ENCODE measurements around the gene ABHD2.
A peak's percentile ranks its signal among the peaks of the same experiment; 100 is the strongest.

The ABHD2 gene

DNA sequence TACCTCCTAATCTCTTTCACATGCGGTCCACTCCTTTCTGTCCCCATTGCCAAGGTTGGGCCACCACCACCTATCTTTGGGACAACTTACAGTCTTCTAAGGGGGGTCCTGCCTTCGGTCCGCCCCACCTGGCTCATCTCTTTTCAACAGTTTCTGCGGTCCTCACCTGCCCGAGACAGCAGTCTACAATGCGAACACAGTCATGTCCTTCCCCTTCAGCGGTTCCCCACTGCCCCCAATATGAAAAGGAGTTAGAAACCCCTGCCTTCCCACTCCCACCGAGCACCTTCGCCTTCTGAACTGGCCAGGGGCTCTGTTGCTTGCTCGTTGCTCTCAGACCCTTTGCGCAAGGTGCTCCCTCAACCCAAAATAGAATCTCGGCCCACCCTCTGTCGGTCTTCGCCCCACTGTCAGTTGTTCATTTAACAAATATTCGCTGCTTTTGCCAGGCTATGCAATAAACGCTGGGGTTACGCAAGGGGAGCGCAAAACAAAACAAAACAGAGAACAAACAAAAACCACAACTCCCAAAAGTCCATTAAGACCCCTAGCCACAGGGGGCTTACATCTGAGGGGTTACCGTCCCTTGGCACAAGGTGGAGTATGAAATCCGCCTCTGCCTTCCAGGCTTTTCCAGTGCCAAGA is 154.9 kb downstream of the ABHD2 start:
- peak overlapping the region; percentile 85 for H3K4me3 ChIP-seq (ENCODE audit: low read depth, low read length)
- no peaks in the 10 kb centered on the region for H3K27me3 ChIP-seq (ENCODE audit: control insufficient read depth, insufficient read depth, low read length)
- no peaks in the 10 kb centered on the region for H3K9me3 ChIP-seq (ENCODE audit: control insufficient read depth, low read length)
- no peaks in the 10 kb centered on the region for H3K36me3 ChIP-seq (ENCODE audit: control insufficient read depth, insufficient read depth, low read length)
- TF ChIP-seq, protein P1, sequence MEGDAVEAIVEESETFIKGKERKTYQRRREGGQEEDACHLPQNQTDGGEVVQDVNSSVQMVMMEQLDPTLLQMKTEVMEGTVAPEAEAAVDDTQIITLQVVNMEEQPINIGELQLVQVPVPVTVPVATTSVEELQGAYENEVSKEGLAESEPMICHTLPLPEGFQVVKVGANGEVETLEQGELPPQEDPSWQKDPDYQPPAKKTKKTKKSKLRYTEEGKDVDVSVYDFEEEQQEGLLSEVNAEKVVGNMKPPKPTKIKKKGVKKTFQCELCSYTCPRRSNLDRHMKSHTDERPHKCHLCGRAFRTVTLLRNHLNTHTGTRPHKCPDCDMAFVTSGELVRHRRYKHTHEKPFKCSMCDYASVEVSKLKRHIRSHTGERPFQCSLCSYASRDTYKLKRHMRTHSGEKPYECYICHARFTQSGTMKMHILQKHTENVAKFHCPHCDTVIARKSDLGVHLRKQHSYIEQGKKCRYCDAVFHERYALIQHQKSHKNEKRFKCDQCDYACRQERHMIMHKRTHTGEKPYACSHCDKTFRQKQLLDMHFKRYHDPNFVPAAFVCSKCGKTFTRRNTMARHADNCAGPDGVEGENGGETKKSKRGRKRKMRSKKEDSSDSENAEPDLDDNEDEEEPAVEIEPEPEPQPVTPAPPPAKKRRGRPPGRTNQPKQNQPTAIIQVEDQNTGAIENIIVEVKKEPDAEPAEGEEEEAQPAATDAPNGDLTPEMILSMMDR (IDR thresholded peaks at IDR 0.05) = no peak
- peak overlapping the region; percentile 96 for H3K4me2 ChIP-seq (ENCODE audit: low read length)
- peak overlapping the region; percentile 30 for H3K27ac ChIP-seq
- no peak overlapping the region for H3K9ac ChIP-seq
- no peaks in the 10 kb centered on the region for H3K79me2 ChIP-seq
- H2AFZ ChIP-seq = peak overlapping the region; percentile 90
- H3K4me1 ChIP-seq = peaks cover 4% of the 10 kb centered on the region

DNA sequence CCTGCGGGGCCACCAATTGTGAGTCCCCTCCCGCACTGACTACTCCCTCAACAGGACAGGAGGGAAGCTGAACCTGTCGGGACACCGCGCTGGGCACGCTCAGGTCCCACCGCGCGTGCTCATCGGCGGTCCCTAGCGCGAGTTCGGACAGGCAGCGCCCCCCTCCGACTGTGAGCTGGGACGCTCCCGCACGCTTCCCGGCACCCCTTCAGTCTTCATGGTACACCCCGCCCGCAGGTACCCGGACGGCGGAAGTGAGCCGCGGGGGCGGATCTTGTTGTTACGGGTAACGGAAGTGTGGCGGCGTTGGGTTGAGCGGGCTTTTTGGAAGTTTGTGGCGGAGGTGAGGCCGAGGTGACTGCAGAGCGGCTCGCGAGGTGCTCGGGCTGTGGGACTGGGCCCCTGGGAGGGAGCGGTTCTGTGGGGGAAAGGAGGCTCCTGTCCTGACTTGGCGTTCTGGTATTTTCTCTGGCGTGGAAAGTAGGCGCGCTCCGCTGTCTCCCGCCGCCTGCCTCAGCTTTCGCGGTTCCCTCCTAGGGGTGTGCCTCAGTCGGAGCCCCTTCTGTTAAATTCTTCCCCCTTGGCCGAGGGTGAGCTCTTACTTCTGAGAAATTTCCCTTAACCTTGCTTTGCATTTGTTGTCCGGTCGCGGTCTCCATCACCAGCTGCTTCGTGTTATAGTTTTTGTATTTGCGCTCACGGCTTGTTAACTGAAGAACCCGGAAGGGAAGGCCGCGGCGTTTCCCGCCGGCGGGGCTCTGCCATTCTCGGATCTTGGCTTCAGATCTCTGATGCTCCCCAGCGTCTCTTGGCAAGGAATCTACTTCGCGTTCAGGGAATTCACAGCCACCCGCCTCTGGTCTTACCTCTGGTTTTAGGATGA is 155.7 kb downstream of the ABHD2 start, which contains the start of gene FANCI:
Gene FANCI (plus strand): TSS at position 289 of the 883 bp plus-strand sequence. CDS start 3,669 bp downstream, outside the sequence.
- Histone ChIP-seq H3K4me2 (ENCODE audit: low read length) (peak within 1 kb of the TSS; percentile 96), H3K4me3 (ENCODE audit: low read depth, low read length) (peak within 1 kb of the TSS; percentile 85), H3K27ac (peak within 1 kb of the TSS; percentile 30)

DNA sequence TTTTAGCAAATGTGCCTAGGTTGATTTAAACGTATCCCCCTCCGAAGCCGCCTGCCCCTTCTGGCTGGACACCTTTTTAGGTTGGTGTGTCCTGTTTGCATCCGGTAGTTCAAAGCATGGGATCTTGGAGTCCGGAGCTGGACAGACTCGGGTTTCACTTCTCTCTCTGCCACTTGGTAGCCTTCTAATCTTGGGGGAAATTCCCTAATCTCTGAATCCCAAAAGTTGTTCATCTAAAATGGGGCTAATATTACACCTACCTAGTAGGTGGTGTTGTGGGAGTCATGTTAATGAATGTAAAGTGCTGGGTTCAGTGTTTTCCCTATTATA is 156.3 kb downstream of the ABHD2 start:
- no peaks in the 10 kb centered on the region for H3K27me3 ChIP-seq (ENCODE audit: control insufficient read depth, insufficient read depth, low read length)
- peak overlapping the region; percentile 85 for H3K4me3 ChIP-seq (ENCODE audit: low read depth, low read length)
- no peaks in the 10 kb centered on the region for H3K79me2 ChIP-seq
- peak overlapping the region; percentile 90 for H2AFZ ChIP-seq
- peaks cover 4% of the 10 kb centered on the region for H3K4me1 ChIP-seq
- H3K9me3 ChIP-seq (ENCODE audit: control insufficient read depth, low read length) = no peaks in the 10 kb centered on the region
- no peak overlapping the region for H3K27ac ChIP-seq
- H3K9ac ChIP-seq = no peak overlapping the region
- no peaks in the 10 kb centered on the region for H3K36me3 ChIP-seq (ENCODE audit: control insufficient read depth, insufficient read depth, low read length)
- TF ChIP-seq, protein P1 (IDR thresholded peaks at IDR 0.05) = no peak
- H3K4me2 ChIP-seq (ENCODE audit: low read length) = peak overlapping the region; percentile 96

More for the DNA sequence above, 155.7 kb downstream of the ABHD2 start, which contains the start of gene FANCI:
- no peaks in the 10 kb centered on the region for H3K27me3 ChIP-seq (ENCODE audit: control insufficient read depth, insufficient read depth, low read length)
- no peaks in the 10 kb centered on the region for H3K79me2 ChIP-seq
- no peaks in the 10 kb centered on the region for H3K36me3 ChIP-seq (ENCODE audit: control insufficient read depth, insufficient read depth, low read length)
- H3K9me3 ChIP-seq (ENCODE audit: control insufficient read depth, low read length) = no peaks in the 10 kb centered on the region
- H2AFZ ChIP-seq = peak within 1 kb of the TSS; percentile 90
- no peak within 1 kb of the TSS for H3K9ac ChIP-seq
- TF ChIP-seq, protein P1 (IDR thresholded peaks at IDR 0.05) = peak; percentile 47
- peaks cover 4% of the 10 kb centered on the region for H3K4me1 ChIP-seq

DNA sequence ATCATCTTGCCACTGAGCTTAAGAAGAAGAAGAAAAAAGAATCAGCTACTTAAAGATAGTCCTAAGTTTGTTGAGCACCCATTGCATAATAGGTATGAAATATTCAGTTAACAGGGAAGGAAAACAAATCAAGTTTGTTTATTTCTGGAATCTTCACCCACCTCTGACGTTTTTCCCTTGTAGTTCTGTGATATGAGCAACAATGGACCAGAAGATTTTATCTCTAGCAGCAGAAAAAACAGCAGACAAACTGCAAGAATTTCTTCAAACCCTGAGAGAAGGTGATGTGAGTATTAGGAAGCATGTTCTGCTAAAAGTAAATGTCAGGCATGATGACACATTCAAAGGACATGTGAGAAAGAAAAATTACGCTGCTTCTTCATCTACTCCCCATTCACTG is 159.2 kb downstream of the ABHD2 start:
- Histone ChIP-seq H3K27ac (no peak overlapping the region), H3K9me3 (ENCODE audit: control insufficient read depth, low read length) (no peaks in the 10 kb centered on the region), H3K79me2 (no peaks in the 10 kb centered on the region), H3K27me3 (ENCODE audit: control insufficient read depth, insufficient read depth, low read length) (no peaks in the 10 kb centered on the region), H3K4me3 (ENCODE audit: low read depth, low read length) (no peak overlapping the region), H3K4me1 (peaks cover 4% of the 10 kb centered on the region), H3K9ac (no peak overlapping the region), H3K36me3 (ENCODE audit: control insufficient read depth, insufficient read depth, low read length) (no peaks in the 10 kb centered on the region), H3K4me2 (ENCODE audit: low read length) (no peak overlapping the region), H2AFZ (no peak overlapping the region)
- TF ChIP-seq, protein P1 (IDR thresholded peaks at IDR 0.05) = no peak

Data from parathyroid adenoma (tissue), 2 donors.